GM19035 (cell line): ENCODE results near the gene RPS2.
A peak's percentile ranks its signal among the peaks of the same experiment; 100 is the strongest.
"Not testable (repeated sequence)": the region's sequence is repeated elsewhere in the genome, so short reads cannot be mapped to it uniquely, and the experiment has no call there.

ENCODE experiments used
- ATAC-seq: cut with Tn5 transposase; IDR thresholded peaks from one replicate; pipeline ENCODE4 v1.9.1; 2021; ENCODE audit not compliant: unreplicated experiment

RPS2 gene

GRCh38 chr16:1964506-1965395, at the start of gene RPS2:
Gene RPS2 (minus strand): TSS chr16:1964826. CDS start chr16:1964625, 201 bp downstream.
- peak; percentile 88 for ATAC-seq

- no peak for ATAC-seq
Measured at GRCh38 chr16:2013527-2013926, 48.9 kb upstream of the RPS2 start.

- ATAC-seq, result not testable (repeated sequence)
Measured at GRCh38 chr16:2011726-2012125, 47.1 kb upstream of the RPS2 start.

- ATAC-seq, result peak; percentile 88
Measured at GRCh38 chr16:2009791-2010510, 45.3 kb upstream of the RPS2 start, which contains the start of gene ZNF598. Gene ZNF598 (minus strand): TSS chr16:2009821.

- peak; percentile 39 for ATAC-seq
Measured at GRCh38 chr16:2009164-2009711, 44.6 kb upstream of the RPS2 start.

GRCh38 chr16:2008631-2009163, 44.1 kb upstream of the RPS2 start:
- no peak for ATAC-seq

- ATAC-seq, result no peak
Measured at GRCh38 chr16:2008009-2008526, 43.4 kb upstream of the RPS2 start.

GRCh38 chr16:2007081-2007836, 42.6 kb upstream of the RPS2 start:
- no peak for ATAC-seq

GRCh38 chr16:2006317-2006716, 41.7 kb upstream of the RPS2 start:
- ATAC-seq, result no peak

- no peak for ATAC-seq
Measured at GRCh38 chr16:2005646-2006045, 41.0 kb upstream of the RPS2 start.

GRCh38 chr16:2004795-2005517, 40.3 kb upstream of the RPS2 start:
- no peak for ATAC-seq

GRCh38 chr16:2003827-2004641, 39.4 kb upstream of the RPS2 start:
- ATAC-seq, result no peak

GRCh38 chr16:2003231-2003826, 38.7 kb upstream of the RPS2 start:
- no peak for ATAC-seq

GRCh38 chr16:2002406-2003230, 38.0 kb upstream of the RPS2 start:
- no peak for ATAC-seq

GRCh38 chr16:2001456-2002355, 37.1 kb upstream of the RPS2 start:
- no peak for ATAC-seq

- no peak for ATAC-seq
Measured at GRCh38 chr16:2001035-2001434, 36.4 kb upstream of the RPS2 start.
